ENCODE measurements around the gene SLC38A1.
A peak's percentile ranks its signal among the peaks of the same experiment; 100 is the strongest.

SLC38A1 gene

DNA sequence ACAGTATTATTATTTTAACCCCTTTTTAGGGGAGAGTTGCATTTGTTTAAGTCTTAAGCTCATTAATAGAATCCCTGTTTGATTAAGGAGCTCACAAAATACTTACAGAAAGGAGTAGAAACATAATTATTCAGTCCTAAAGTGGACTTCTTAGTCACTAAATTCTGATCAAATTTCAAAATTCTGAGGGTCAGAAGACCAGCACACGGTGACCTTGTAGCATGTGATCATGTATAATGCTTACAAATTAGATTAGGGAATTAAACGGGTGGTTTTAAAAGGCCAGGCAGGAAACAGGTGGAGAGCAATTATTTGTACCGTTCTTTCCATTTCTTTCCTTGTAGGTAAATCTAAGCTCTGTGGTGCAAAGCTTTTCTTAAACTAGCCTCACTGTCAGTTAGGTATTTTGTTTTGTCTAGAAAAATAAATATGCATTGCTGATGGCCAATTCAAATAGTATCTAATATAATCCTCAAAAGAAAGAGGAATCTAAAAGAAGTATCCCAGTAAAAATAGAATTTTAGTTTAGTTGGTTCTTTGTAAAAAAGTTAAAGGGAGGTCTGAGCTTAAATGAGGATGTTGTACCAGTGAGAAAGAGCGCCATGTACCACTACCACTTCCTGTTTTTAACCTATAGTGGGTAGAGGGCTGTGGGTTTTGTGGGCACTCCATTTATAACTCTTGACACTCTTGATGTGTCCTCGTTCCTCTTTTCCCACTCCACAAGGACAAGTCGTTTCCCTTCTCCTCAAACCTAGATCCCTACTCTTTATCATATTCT is 51.1 kb downstream of the SLC38A1 start:
- DNase-seq (ENCODE audit: low read depth), result no peak
- no peak overlapping the region for H3K4me3 ChIP-seq (ENCODE audit: control insufficient read depth, low read depth, low read length)
- TF ChIP-seq, protein P1, sequence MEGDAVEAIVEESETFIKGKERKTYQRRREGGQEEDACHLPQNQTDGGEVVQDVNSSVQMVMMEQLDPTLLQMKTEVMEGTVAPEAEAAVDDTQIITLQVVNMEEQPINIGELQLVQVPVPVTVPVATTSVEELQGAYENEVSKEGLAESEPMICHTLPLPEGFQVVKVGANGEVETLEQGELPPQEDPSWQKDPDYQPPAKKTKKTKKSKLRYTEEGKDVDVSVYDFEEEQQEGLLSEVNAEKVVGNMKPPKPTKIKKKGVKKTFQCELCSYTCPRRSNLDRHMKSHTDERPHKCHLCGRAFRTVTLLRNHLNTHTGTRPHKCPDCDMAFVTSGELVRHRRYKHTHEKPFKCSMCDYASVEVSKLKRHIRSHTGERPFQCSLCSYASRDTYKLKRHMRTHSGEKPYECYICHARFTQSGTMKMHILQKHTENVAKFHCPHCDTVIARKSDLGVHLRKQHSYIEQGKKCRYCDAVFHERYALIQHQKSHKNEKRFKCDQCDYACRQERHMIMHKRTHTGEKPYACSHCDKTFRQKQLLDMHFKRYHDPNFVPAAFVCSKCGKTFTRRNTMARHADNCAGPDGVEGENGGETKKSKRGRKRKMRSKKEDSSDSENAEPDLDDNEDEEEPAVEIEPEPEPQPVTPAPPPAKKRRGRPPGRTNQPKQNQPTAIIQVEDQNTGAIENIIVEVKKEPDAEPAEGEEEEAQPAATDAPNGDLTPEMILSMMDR (conservative IDR thresholded peaks at IDR 0.05; ENCODE audit: control insufficient read depth, insufficient read depth, low read depth, low read length), result no peak

DNA sequence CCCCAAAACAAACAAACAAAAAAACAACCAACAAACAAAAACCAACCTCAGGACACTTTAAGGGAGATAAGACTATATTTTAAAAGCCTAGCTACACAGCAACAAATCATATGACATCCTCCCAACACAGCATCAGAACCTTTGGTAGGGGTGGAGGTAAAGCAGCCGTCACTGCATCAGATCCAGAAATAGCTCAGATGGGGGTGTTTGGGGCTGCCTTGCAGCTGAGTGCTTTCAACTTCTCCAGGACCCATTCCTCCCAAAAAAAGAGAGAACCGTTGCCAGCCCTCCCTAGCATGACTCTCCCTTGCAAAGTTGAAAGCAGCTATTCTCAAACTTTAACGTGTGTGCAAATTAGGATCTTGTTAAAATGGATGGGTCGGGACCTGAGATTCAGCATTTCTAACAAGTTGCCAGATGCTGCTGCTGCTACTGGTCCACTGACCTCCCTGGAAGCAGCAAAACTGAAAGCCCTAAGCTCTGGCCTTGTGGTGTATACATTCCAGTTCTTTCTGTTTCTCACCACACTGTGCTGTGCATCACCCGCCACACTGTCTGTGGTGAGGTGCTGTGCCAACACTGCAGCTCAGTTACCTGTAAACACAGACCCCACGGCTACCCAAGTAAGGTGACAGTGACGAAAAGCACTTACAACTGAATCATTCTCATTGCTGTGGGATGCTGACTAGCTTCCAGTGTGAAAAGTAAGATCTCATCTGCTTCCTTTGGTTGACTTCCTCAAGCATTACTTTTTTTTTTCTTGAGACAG is 54.0 kb downstream of the SLC38A1 start:
- no peak for DNase-seq (ENCODE audit: low read depth)
- TF ChIP-seq, protein P1 (conservative IDR thresholded peaks at IDR 0.05; ENCODE audit: control insufficient read depth, insufficient read depth, low read depth, low read length), result no peak
- H3K4me3 ChIP-seq (ENCODE audit: control insufficient read depth, low read depth, low read length), result no peak overlapping the region

DNA sequence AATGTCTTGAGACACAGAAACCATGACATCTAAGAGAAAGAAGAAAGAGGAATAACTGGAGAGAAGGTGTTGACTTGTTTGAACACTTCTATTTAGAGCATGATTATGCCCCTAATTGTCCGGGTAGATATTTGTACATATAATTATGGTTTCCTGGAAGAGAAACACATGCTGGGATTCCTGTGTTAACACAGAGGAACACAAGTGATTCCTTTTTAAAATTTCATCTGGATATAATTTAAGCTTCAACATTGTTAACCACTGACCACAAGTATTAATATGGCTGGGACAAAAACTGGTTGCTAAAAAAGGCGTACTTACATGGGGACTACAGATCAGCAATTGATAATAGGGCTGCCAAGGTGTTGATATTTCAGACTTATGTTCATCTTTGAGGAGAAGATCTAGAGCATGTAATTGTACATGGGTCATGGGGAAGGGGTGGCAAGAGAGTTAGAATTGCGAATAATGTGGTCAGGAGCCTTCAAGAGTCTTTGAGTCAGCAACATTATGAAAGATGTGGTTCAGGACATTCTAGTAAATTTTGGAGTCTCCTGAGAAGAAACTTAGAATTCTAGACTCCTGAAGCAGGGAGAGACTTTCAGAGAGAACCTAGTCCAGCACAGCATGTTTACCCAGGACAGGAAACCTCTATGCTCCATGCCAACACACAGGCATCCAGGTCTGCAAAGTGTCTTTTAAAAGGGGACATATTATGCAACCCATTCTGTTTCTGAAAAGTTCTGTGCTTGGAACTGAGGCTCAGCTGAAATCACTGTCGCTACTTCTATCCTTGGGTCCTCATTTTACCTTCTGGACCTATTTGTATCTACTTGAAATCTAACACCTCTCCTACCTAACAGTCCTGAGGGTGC is 56.5 kb downstream of the SLC38A1 start:
- no peak overlapping the region for H3K4me3 ChIP-seq (ENCODE audit: control insufficient read depth, low read depth, low read length)
- DNase-seq (ENCODE audit: low read depth), result peak; percentile 47
- TF ChIP-seq, protein P1 (conservative IDR thresholded peaks at IDR 0.05; ENCODE audit: control insufficient read depth, insufficient read depth, low read depth, low read length), result no peak

DNA sequence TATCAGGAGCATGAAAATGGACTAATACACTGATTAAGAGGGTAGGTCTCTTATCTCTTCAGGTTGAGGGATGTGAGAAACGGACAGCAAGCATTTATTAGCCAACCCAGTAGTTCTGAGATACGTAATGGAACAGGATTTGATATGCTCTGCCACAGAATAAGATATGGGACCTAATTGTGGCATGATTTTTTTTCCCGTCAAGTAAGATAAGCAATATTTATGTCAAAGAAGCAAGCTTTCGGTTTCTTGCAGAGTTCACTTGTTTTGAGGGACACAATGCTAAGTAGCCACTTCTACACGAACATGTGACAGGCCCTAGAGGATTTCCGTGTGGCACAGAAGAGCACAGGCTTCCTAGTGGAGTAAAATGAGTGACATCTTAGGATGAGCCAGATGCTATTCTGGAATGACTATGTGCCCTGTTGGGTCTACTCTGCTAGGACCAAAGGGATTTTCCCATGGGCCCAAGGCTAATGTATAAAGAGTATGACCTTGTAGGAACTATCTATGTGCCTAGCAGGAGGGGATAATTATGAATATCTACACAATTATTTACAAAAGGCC is 57.9 kb downstream of the SLC38A1 start:
- DNase-seq (ENCODE audit: low read depth), result no peak
- TF ChIP-seq, protein P1 (conservative IDR thresholded peaks at IDR 0.05; ENCODE audit: control insufficient read depth, insufficient read depth, low read depth, low read length), result no peak
- H3K4me3 ChIP-seq (ENCODE audit: control insufficient read depth, low read depth, low read length), result no peak overlapping the region

DNA sequence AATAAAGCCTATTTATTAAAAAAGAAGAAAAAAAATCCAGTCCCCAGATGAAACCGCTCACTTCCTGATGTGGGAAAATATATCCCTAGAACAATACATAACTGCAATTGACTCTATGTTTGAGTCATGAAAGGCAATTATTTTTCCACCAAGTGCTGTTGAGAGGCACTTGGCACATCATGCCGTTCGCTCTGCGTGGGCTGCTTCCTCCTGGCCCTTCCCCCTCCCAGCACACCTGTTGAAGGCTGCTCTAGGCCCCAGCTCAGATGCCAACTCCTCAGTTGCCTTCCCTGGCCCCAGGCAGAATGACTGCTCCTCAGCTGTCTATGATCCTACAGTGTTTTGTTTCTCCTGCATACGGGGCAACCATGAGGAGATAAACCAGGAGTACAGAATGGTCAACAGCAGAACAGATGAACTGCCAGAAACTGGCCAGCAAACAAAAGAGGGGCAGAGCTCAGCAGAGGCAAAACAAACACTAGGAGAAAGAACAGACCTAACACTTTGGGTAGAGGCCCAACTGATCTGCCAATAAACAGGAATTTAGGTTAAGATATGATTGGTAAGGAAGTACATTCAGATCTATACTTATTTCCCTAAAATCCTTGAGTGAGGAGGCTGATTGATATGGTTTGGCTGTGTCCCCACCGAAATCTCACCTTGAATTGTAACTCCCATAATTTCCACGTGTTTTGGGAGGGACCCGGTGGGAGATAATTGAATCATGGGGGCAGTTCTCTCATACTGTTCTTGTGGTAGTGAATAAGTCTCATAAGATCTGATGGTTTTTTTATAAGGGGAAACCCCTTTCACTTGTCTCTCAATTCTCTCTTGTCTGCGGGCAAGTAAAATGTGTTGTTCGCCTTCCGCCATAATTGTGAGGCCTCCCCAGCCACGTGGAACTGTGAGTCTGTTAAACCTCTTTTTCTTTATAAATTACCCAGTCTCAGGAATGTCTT is 58.6 kb downstream of the SLC38A1 start:
- H3K4me3 ChIP-seq (ENCODE audit: control insufficient read depth, low read depth, low read length), result no peak overlapping the region
- DNase-seq (ENCODE audit: low read depth), result peak; percentile 49
- TF ChIP-seq, protein P1 (conservative IDR thresholded peaks at IDR 0.05; ENCODE audit: control insufficient read depth, insufficient read depth, low read depth, low read length), result no peak
